GM12801 (cell line): ENCODE results near the gene TGFBR3L.

Source experiments
- TF ChIP-seq, protein P1 (sequence below): IDR thresholded peaks from one replicate; pipeline ENCODE4 v1.5.1; 2011; ENCODE audit warnings: control low read depth; ENCODE audit not compliant: insufficient read length; ENCODE audit errors: extremely low read depth

TGFBR3L gene

GRCh38 chr19:7942981-7943443 lies 28.4 kb downstream of the TGFBR3L start:
- TF ChIP-seq, protein P1, sequence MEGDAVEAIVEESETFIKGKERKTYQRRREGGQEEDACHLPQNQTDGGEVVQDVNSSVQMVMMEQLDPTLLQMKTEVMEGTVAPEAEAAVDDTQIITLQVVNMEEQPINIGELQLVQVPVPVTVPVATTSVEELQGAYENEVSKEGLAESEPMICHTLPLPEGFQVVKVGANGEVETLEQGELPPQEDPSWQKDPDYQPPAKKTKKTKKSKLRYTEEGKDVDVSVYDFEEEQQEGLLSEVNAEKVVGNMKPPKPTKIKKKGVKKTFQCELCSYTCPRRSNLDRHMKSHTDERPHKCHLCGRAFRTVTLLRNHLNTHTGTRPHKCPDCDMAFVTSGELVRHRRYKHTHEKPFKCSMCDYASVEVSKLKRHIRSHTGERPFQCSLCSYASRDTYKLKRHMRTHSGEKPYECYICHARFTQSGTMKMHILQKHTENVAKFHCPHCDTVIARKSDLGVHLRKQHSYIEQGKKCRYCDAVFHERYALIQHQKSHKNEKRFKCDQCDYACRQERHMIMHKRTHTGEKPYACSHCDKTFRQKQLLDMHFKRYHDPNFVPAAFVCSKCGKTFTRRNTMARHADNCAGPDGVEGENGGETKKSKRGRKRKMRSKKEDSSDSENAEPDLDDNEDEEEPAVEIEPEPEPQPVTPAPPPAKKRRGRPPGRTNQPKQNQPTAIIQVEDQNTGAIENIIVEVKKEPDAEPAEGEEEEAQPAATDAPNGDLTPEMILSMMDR: no peak

- TF ChIP-seq, protein P1: no peak
These were observed 29.0 kb downstream of the TGFBR3L start, which contains the start of gene TIMM44 for GRCh38 chr19:7943444-7944176. Gene TIMM44, minus strand, starts transcription at chr19:7943666. Its CDS starts 15 bp downstream, at chr19:7943651.

DNA sequence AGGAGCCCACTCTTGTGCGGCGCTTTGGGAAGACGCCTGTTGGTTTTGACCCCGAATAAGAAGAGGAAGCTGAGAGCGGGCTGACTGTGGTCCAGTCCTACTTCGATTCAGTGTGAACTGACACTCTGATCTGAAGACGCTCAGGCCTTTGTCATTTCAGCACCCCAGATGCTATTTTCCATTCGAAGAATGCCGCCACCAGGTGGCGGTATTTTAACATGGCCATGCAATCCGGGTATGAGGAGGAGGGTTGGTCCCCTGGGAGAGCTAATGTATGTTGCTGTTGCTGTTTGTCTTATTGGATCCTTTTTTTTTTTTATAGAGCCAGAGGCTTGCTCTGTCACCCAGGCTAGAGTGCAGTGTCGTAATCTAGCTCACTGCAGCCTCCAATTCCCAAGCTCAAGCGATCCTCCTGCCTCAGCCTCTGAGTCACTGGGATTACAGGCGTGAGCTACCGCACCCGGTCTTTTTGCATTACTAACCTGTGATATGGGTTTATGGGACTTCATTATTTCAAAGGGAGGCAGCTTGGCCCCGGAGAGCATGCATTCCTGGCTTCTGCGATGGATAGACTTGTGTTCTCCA lies 29.6 kb downstream of the TGFBR3L start:
- TF ChIP-seq, protein P1: peak; percentile 41

DNA sequence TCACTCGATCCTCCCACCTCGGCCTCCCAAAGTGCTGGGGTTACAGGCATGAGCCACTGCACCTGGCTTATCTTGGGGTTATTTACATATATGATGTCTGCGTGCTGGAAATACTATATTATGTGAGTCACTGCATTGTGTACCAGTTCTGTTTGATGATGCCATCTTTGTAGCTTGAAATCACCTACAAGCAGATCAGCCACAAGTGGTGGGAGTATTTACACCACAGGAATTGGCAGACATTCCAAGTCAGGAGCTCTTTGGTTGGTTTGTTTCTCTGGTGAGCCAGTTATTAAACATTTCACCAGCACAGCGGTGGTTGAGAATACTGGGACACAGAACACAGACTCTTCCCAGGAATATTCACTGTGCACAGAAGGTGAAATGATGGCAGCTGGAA lies 33.3 kb downstream of the TGFBR3L start:
- TF ChIP-seq, protein P1: no peak

GRCh38 chr19:7953060-7953459 lies 38.4 kb downstream of the TGFBR3L start:
- TF ChIP-seq, protein P1: no peak

DNA sequence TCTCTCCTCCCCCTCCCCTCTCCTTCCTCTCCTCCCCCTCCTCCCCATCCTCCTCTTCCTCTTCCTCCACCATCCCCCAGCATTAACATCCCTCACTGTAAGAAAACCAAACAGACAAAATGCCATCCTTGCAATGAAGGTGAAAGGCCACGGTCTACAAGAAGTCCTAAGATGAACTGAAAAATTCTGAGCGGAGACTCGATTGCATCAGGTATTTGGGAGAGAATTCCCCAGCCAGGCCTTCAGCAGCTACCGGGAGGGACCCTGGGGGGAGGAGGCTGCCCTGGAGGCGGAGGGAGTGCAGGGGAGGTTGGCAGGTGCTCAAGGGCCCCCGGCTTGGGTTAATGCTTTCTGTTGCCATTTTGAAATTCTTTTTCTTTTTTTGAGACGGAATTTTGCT lies 38.9 kb downstream of the TGFBR3L start:
- TF ChIP-seq, protein P1: no peak

DNA sequence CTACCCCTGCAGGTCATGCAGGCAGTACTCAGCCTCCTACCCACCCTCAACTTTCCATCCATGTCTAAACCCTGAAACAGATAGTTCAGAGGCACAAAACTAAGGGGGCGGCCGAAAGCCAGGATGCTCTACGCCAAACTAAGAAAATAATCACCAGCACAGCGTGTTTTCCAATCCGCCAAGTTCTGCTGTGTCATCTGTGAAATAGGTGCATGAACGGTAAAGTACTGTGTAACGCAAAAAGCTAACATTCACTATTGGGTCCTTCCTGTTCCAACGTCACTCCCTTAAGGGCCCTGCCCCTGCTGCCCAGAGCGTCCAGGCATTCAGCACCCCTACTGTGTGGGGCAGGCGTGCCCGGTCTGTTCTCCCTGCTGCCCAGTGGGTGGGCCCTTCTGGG lies 41.1 kb downstream of the TGFBR3L start:
- TF ChIP-seq, protein P1: no peak
